Measurements from ENCODE around the gene PI3. TPM values are rescaled to one million over a fixed set of nuclear protein-coding genes. Genes with fewer than 3 reads are reported as not detected.
A peak's percentile ranks its signal among the peaks of the same experiment; 100 is the strongest.

Gene PI3
- polyA plus RNA-seq, 2 of the 4 experiments (the other 2 are of a cell fraction), result 0.18 to 0.35 TPM

GRCh38 chr20:45157962-45158361 lies 16.7 kb upstream of the PI3 start:
- Histone ChIP-seq H3K9me3 (no peaks in the 10 kb centered on the region), H3K4me1 (no peaks in the 10 kb centered on the region), H3K4me3 (no peak overlapping the region), H3K27ac (no peak overlapping the region), H3K4me2 (no peak overlapping the region)
- CTCF ChIA-PET, result interaction anchor here (0.6 to 1.5 kb wide), 2 partner anchors 13 to 28 kb away, joined by 3 to 4 read pairs; no protein-coding TSS in a partner anchor
- POLR2A ChIA-PET, result no interaction called here
- no peak for FAIRE-seq
- TF ChIP-seq BHLHE40 (IDR thresholded peaks at IDR 0.05; ENCODE audit: low read depth, low read length), result no peak
- TF ChIP-seq REST (IDR thresholded peaks at IDR 0.05), result no peak
- no peak for TF ChIP-seq NR3C1 (IDR thresholded peaks at IDR 0.05)
- no peak for TF ChIP-seq ZFP36 (IDR thresholded peaks at IDR 0.05; ENCODE audit: borderline replicate concordance, partially characterized antibody)
- TF ChIP-seq ELK1 (IDR thresholded peaks at IDR 0.05; ENCODE audit: low read depth, low read length), result no peak
- no peak for TF ChIP-seq PBX3 (IDR thresholded peaks at IDR 0.05)
- 0% methylated on average over 1 of the region's 1 CpG for WGBS (ENCODE audit: missing lambda C conversion rate)
- DNase-seq (ENCODE audit: low read depth in 1 of 2, low spot score in 1 of 2), result peak in 1 of 2 experiments; percentile 16
- ATAC-seq, result no peak

GRCh38 chr20:45163083-45163803 lies 11.5 kb upstream of the PI3 start:
- 0% methylated on average over 1 of the region's 1 CpG for WGBS (ENCODE audit: missing lambda C conversion rate)
- POLR2A ChIA-PET, result no interaction called here
- H3K4me3 ChIP-seq, result no peak overlapping the region
- TF ChIP-seq MYC (IDR thresholded peaks at IDR 0.05; ENCODE audit: borderline replicate concordance, low read length), result no peak
- TF ChIP-seq ESRRA (IDR thresholded peaks at IDR 0.05; ENCODE audit: borderline replicate concordance, low read length), result no peak
- TF ChIP-seq MAX (IDR thresholded peaks at IDR 0.05), result no peak
- no peak overlapping the region for H3K4me2 ChIP-seq
- no peak for FAIRE-seq
- CTCF ChIA-PET, result interaction anchor here (1.0 to 1.8 kb wide), 3 partner anchors 23 to 130 kb away, joined by 3 to 8 read pairs (median 3); no protein-coding TSS in a partner anchor
- H3K27ac ChIP-seq, result no peak overlapping the region
- no peaks in the 10 kb centered on the region for H3K4me1 ChIP-seq
- 0 out of 3 replicates have a peak, but pooled peaks cover 3% of the 10 kb centered on the region for H3K9me3 ChIP-seq
- DNase-seq (ENCODE audit: low read depth in 1 of 2, low spot score in 1 of 2), result no peak
- no peak for ATAC-seq

GRCh38 chr20:45164906-45165305 lies 9.8 kb upstream of the PI3 start:
- no peak overlapping the region for H3K4me2 ChIP-seq
- FAIRE-seq (no peak), ATAC-seq (no peak), DNase-seq (ENCODE audit: low read depth in 1 of 2, low spot score in 1 of 2) (no peak)
- H3K4me3 ChIP-seq, result no peak overlapping the region
- ChIA-PET POLR2A (no interaction called here), CTCF (interaction anchor here (1.7 kb wide), 1 partner anchor 10 kb away, joined by 3 read pairs; the partner anchor contains the start of gene PI3)
- H3K9me3 ChIP-seq, result peaks cover 7% of the 10 kb centered on the region; the same call in 1 of the 3 replicates
- H3K27ac ChIP-seq, result no peak overlapping the region
- 21% methylated on average over 1 of the region's 1 CpG for WGBS (ENCODE audit: missing lambda C conversion rate)
- no peaks in the 10 kb centered on the region for H3K4me1 ChIP-seq
- TF ChIP-seq MAFK (IDR thresholded peaks at IDR 0.05; ENCODE audit: partially characterized antibody) (no peak), CEBPB (IDR thresholded peaks at IDR 0.05) (no peak), CHD4 (IDR thresholded peaks at IDR 0.05; ENCODE audit: borderline replicate concordance) (no peak), ATOH8 (CRISPR knock-in tag; IDR thresholded peaks at IDR 0.05; ENCODE audit: low read depth) (no peak), ZSCAN20 (CRISPR knock-in tag; IDR thresholded peaks at IDR 0.05) (no peak), POLR2AphosphoS2 (conservative IDR thresholded peaks at IDR 0.05; ENCODE audit: low read length) (no peak)

Data from A549 (cell line).